Choroid plexus epithelial cell (primary cell): ENCODE measurements around the gene SH3PXD2A.
A peak's percentile ranks its signal among the peaks of the same experiment; 100 is the strongest.

Source experiments
- DNase-seq: peaks from one replicate; pipeline ENCODE4 v3.0.0-alpha.2; 2010; ENCODE audit warnings: low read depth
- H3K4me3 ChIP-seq: 2 replicates; pipeline ENCODE4 v1.5.1; 2011; ENCODE audit warnings: low read depth, mild to moderate bottlenecking, control low read depth, low read length, moderate library complexity
- CTCF ChIP-seq: conservative IDR thresholded peaks from 2 replicates; pipeline ENCODE4 v1.5.1; 2011; ENCODE audit warnings: low read depth, mild to moderate bottlenecking, control low read depth, inconsistent platforms, low read length, moderate library complexity

The SH3PXD2A gene

GRCh38 chr10:103652599-103653281 is 202.6 kb downstream of the SH3PXD2A start:
- no peak for TF ChIP-seq CTCF
- no peak for DNase-seq
- no peak overlapping the region for H3K4me3 ChIP-seq

- H3K4me3 ChIP-seq = no peak overlapping the region
- no peak for DNase-seq
- TF ChIP-seq CTCF = no peak
These were observed 203.4 kb downstream of the SH3PXD2A start for GRCh38 chr10:103651783-103652476.

- no peak for TF ChIP-seq CTCF
- H3K4me3 ChIP-seq = no peak overlapping the region
- no peak for DNase-seq
These were observed 204.0 kb downstream of the SH3PXD2A start for GRCh38 chr10:103651333-103651732.

DNA sequence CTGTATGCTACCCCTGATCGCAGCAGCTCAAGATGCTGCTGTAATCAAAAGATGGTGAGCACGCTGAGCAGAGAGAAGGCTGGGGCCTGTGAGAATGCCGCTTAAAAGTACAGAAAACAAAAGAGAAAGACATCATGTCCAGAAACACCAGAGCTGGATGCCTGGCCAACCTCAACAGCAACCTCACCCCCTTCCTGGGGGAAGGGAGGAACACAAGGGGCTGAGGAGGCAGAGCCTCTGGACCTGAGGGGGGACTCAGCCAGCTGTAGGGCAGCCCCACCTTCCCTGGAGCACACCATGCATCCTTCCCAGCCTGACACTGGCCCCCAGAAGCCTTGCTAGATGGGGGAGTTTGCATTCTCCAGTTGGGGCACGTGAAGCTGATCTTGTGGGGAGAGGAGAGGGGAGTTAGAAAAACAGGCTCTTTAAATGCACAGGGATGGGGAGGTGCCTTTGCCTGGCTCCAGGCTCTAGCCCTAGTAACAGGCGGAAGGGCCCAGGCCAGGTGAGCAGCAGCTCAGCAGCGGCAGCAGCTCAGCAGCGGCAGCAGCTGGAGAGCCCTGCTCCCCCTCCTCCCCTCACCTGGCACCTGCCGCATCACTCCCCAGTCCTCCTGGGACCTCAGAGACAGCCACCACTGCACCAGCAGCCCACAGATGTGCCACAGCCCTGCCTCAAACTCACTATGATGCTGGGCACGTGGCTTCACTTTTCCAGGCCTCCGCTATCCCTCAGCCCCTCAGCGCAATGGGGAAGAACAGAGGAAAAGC is 205.5 kb downstream of the SH3PXD2A start:
- no peak overlapping the region for H3K4me3 ChIP-seq
- TF ChIP-seq CTCF = no peak
- no peak for DNase-seq

- TF ChIP-seq CTCF = no peak
- DNase-seq = peak; percentile 62
- H3K4me3 ChIP-seq = no peak overlapping the region
These were observed 206.5 kb downstream of the SH3PXD2A start for GRCh38 chr10:103648636-103649532.

- TF ChIP-seq CTCF = no peak
- H3K4me3 ChIP-seq = no peak overlapping the region
- DNase-seq = peak; percentile 39
These were observed 207.1 kb downstream of the SH3PXD2A start for GRCh38 chr10:103648251-103648635.
